OCI-LY1 (cell line): Measurements from ENCODE around the gene DIP2C.
A peak's percentile ranks its signal among the peaks of the same experiment; 100 is the strongest.

Source experiments
- H2AFZ ChIP-seq: fragments of 200-600 bp; sonication (generic), shearing (Covaris generic); 2 replicates; pipeline ENCODE4 v1.6.0; 2014; ENCODE audit warnings: antibody characterized with exemption, mild to moderate bottlenecking, low read length
- H3F3A ChIP-seq: fragments of 200-600 bp; sonication (generic), shearing (Covaris generic); 2 replicates; pipeline ENCODE4 v1.6.0; 2014; ENCODE audit warnings: mild to moderate bottlenecking, antibody characterized with exemption, low read length, moderate library complexity; ENCODE audit not compliant: insufficient read depth
- H3K27ac ChIP-seq: fragments of 200-600 bp; sonication (generic); 2 replicates; pipeline ENCODE4 v1.5.1; 2014; ENCODE audit warnings: low read length, mixed run types, mild to moderate bottlenecking, low read depth; ENCODE audit not compliant: poor library complexity, severe bottlenecking
- H3K27me3 ChIP-seq: fragments of 200-600 bp; sonication (generic); 2 replicates; pipeline ENCODE4 v1.6.0; 2014; ENCODE audit warnings: antibody characterized with exemption, mild to moderate bottlenecking, low read length, moderate library complexity; ENCODE audit not compliant: insufficient read depth
- H3K36me3 ChIP-seq: fragments of 200-600 bp; sonication (generic); 2 replicates; pipeline ENCODE4 v1.6.1; 2014; ENCODE audit warnings: mild to moderate bottlenecking, antibody characterized with exemption, low read length, moderate library complexity, mixed read lengths; ENCODE audit not compliant: insufficient read depth
- H3K4me1 ChIP-seq: fragments of 200-600 bp; sonication (generic); 2 replicates; pipeline ENCODE4 v1.5.1; 2014; ENCODE audit warnings: mild to moderate bottlenecking, low read length, moderate library complexity; ENCODE audit not compliant: insufficient read depth, severe bottlenecking
- H3K4me2 ChIP-seq: fragments of 200-600 bp; sonication (generic), shearing (Covaris generic); 2 replicates; pipeline ENCODE4 v1.6.1; 2014; ENCODE audit warnings: low read length
- H3K4me3 ChIP-seq: fragments of 200-600 bp; sonication (generic); 2 replicates; pipeline ENCODE4 v1.5.1; 2014; ENCODE audit warnings: low read length, low read depth, mild to moderate bottlenecking, mixed read lengths; ENCODE audit not compliant: poor library complexity, severe bottlenecking
- H3K79me2 ChIP-seq: fragments of 200-600 bp; shearing (Covaris generic); 2 replicates; pipeline ENCODE4 v1.6.1; 2016; ENCODE audit warnings: mixed run types, low read length, mixed read lengths; ENCODE audit not compliant: insufficient read depth
- H3K9ac ChIP-seq: fragments of 200-600 bp; sonication (generic), shearing (Covaris generic); 2 replicates; pipeline ENCODE4 v1.6.1; 2014; ENCODE audit warnings: mild to moderate bottlenecking, low read length, mixed read lengths
- H3K9me2 ChIP-seq: fragments of 200-600 bp; sonication (generic), shearing (Covaris generic); 2 replicates; pipeline ENCODE4 v1.6.1; 2014; ENCODE audit warnings: low read depth, mild to moderate bottlenecking, low read length, mixed read lengths
- H3K9me3 ChIP-seq: fragments of 200-600 bp; shearing (Covaris generic); 2 replicates; pipeline ENCODE4 v1.6.1; 2014; ENCODE audit warnings: low read length, mixed read lengths
- H4K20me1 ChIP-seq: fragments of 200-600 bp; sonication (generic), shearing (Covaris generic); 2 replicates; pipeline ENCODE4 v1.6.0; 2016; ENCODE audit warnings: mild to moderate bottlenecking, low read length; ENCODE audit not compliant: insufficient read depth
- CTCF ChIP-seq: fragments of 200-600 bp; sonication (generic), shearing (Covaris generic); IDR thresholded peaks from 2 replicates; pipeline ENCODE4 v1.5.1; 2017; ENCODE audit warnings: mild to moderate bottlenecking, antibody characterized with exemption, low read length, moderate library complexity, mixed read lengths
- EZH2 ChIP-seq: fragments of 200-600 bp; sonication (generic), shearing (Covaris generic); IDR thresholded peaks from 2 replicates; pipeline ENCODE4 v1.8.0; 2017; ENCODE audit warnings: borderline replicate concordance, mixed run types, mild to moderate bottlenecking, antibody characterized with exemption, low read length, moderate library complexity, mixed read lengths

Gene DIP2C

GRCh38 chr10:601660-601963 is 87.9 kb downstream of the DIP2C start:
- peak overlapping the region; percentile 66 for H3K4me3 ChIP-seq
- H3K36me3 ChIP-seq = peaks cover 12% of the 10 kb centered on the region; the same call in 1 of the 2 replicates
- peak overlapping the region; percentile 91 for H3K4me2 ChIP-seq
- peaks cover 55% of the 10 kb centered on the region for H3K79me2 ChIP-seq
- H2AFZ ChIP-seq = no peak overlapping the region
- TF ChIP-seq EZH2 = no peak
- no peak for TF ChIP-seq CTCF
- H4K20me1 ChIP-seq = no peaks in the 10 kb centered on the region
- H3K4me1 ChIP-seq = peaks cover 91% of the 10 kb centered on the region
- H3K27me3 ChIP-seq = no peaks in the 10 kb centered on the region
- no peaks in the 10 kb centered on the region for H3K9me2 ChIP-seq
- no peaks in the 10 kb centered on the region for H3K9me3 ChIP-seq
- peak overlapping the region; percentile 89 for H3K9ac ChIP-seq
- peak overlapping the region; percentile 95 for H3K27ac ChIP-seq
- 0 out of 2 replicates have a peak, but pooled peaks cover 5% of the 10 kb centered on the region for H3F3A ChIP-seq

- peak overlapping the region; percentile 66 for H3K4me3 ChIP-seq
- H3K9me3 ChIP-seq = no peaks in the 10 kb centered on the region
- peaks cover 55% of the 10 kb centered on the region for H3K79me2 ChIP-seq
- H3K27me3 ChIP-seq = no peaks in the 10 kb centered on the region
- peak overlapping the region; percentile 95 for H3K27ac ChIP-seq
- H3K9me2 ChIP-seq = no peaks in the 10 kb centered on the region
- no peak for TF ChIP-seq EZH2
- no peak for TF ChIP-seq CTCF
- peaks cover 15% of the 10 kb centered on the region for H3K36me3 ChIP-seq
- 0 out of 2 replicates have a peak, but pooled peaks cover 5% of the 10 kb centered on the region for H3F3A ChIP-seq
- peak overlapping the region; percentile 89 for H3K9ac ChIP-seq
- H4K20me1 ChIP-seq = no peaks in the 10 kb centered on the region
- H2AFZ ChIP-seq = no peak overlapping the region
- peaks cover 86% of the 10 kb centered on the region for H3K4me1 ChIP-seq
- H3K4me2 ChIP-seq = peak overlapping the region; percentile 91
These were observed 88.4 kb downstream of the DIP2C start for GRCh38 chr10:600876-601659.

- H3K9ac ChIP-seq = peak overlapping the region; percentile 33; the same call in 1 of the 2 replicates
- H3K9me3 ChIP-seq = no peaks in the 10 kb centered on the region
- TF ChIP-seq CTCF (no peak), EZH2 (no peak)
- peaks cover 81% of the 10 kb centered on the region for H3K4me1 ChIP-seq
- H3K9me2 ChIP-seq = no peaks in the 10 kb centered on the region
- H2AFZ ChIP-seq = no peak overlapping the region
- peaks cover 22% of the 10 kb centered on the region for H3K36me3 ChIP-seq
- H4K20me1 ChIP-seq = no peaks in the 10 kb centered on the region
- H3K4me2 ChIP-seq = peak overlapping the region; percentile 91; the same call in 1 of the 2 replicates
- H3K79me2 ChIP-seq = peaks cover 55% of the 10 kb centered on the region
- H3K27me3 ChIP-seq = no peaks in the 10 kb centered on the region
- 0 out of 2 replicates have a peak, but pooled peaks cover 5% of the 10 kb centered on the region for H3F3A ChIP-seq
- H3K4me3 ChIP-seq = peak overlapping the region; percentile 7
- peak overlapping the region; percentile 95 for H3K27ac ChIP-seq
These were observed 89.2 kb downstream of the DIP2C start for GRCh38 chr10:600234-600633.
